Measurements from ENCODE around the gene CPE. TPM values are rescaled to one million over a fixed set of nuclear protein-coding genes. Genes with fewer than 3 reads are reported as not detected.

Gene CPE
- total RNA-seq, 1 donor from 2014 or later: 147 TPM

DNA sequence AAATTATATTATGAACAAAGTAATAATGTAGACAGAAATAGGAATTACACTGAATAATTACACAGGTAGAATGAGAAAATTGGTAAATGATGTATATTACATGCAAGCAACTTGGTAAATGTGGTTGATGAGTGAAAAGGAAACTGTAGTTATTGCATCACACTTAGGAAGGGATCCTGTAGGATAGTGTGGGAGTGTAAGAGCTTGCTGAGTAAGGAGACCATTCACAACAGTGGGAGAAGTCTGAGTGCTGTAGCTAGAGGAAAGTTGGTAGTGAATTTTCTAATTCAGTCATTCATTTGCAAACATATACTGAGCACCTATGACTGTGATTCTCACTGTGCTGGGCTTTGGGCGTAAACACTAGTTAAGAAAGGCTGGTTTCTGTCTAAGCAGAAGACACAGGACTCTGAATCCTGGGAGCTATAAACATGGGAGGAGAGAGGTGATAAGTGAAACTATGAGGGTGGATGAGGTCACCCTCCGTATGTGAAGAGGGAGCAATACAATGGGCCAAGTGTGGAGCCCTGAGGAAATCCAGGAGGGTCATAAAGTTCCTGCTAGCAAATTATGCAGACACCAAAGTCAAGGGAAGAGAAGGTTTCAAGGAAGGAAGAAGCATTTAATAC, 14.2 kb upstream of the CPE start:
- no peak for DNase-seq

DNA sequence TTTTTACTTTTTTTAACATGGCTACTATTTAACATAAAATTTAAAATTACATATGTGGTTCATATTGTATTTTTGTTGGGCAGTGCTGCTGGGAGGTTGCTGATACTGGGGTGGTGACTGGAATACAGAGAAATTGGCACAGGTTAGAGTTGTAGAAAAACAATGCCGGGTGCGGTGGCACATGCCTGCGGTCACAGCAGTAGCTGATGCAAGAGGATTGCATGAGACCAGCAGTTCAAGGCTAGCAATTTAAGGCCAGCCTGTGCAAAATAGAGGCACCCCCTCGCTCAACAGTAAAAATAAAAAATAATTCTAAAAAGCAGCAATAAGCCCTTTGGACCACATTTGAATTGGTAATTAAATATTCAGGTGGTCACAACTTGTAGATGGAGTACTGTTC, 11.8 kb upstream of the CPE start:
- DNase-seq: no peak

DNA sequence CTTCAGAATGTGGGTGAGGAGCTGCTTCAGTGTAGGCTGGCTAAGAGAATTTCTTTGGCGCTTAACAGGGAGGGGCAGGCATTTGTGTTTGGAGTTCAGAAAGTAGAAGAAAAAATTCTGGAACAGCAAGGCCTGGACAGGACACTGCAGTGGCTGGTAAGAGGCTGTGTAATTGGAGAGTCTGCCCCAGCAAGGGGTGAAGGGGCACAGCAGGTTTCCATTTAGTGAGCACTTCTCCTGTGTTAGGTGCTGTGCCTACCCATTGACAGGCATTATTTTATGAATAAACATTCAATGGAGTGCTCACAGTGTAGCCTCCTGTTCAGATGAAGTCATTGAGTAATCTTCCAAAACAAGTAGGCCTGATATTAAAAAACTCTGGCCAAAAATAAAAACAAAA, 10.7 kb upstream of the CPE start:
- no peak for DNase-seq

DNA sequence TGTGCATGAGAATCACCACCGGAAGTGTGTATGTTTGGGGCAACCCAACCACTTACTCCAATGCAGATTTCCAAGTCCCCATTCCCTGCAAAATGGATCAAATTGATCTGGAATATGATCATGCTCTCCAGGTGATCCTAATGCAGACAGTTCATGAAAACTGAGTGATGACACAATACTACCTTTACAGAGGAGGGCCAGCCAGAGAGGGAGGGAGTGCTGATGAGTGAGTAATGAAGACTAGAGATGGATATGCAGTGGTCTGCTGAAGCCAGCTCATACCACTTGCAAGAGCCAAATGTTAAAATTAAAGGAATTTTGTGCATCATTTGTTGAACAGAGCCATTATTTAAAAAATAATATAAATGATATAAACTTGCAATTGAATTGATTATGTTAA, 10.2 kb upstream of the CPE start:
- DNase-seq: no peak

DNA sequence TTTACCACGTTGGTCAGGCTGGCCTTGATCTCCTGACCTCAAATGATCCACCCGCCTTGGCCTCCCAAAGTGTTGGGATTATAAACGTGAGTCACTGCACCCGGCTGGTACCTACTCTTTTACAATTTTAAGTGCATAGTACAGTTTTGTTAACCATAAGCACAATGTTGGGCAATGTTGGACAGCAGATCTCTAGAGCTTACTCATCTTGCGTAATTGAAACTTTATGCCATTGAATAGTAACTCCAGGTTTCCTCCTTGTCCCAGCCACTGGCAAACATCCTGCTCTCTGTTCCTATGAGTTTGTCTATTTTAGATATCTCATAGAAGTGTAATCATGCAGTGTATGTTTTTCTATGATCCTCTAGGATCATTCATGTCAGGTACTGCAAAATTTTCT, 9.3 kb upstream of the CPE start:
- DNase-seq: no peak

DNA sequence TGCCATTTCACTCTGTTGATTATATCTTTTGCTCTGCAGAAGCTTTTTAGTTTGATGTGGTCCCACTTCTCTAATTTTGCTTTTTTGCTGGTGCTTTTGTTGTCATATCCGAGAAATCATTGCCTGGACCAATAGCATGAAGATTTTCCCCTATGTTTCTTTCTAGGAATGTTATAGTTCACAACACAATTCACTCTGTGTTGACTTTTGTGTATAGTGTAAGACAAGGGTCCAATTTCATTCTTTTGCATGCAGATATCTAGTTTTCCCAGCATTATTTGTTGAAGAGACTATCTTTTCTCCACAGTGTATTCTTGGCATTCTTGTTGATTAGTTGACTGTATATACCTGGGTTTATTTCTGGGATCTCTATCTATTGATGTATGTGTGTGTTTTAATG, 8.3 kb upstream of the CPE start:
- no peak for DNase-seq

DNA sequence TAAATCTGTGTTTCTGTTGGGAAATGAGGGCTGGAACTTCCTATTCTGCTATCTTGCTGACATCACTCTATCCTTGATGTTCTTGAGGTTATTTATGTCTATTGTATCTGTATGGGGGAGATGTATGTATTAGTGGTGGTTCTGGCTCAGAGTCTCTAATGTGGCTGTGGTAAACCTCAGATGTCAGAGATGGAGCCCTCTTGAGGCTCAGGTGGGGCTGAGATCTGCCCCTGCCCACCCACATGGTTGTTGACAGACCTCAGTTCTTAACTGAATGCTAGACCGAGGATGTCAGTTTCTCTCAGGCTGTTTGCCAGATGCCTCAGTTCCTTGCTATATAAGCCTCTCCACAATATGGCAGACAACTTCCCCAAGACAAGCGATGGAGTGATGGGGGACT, 3.3 kb upstream of the CPE start:
- no peak for DNase-seq

DNA sequence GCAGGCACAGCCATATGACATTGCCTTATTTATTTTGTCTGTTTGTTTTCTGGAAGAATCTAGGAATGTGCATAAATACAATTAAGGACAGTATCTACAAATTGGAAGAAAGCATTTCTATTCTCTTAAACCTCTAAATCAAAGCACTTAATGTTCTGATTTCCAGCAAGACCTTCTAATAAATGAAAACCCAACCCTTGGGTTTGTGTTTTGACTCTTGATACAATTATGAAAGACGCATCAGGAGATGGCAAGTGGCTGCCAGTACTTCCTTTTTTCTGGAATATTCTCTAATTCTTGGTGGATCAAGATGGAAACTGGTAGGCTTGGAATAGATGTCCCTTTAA, 437 bp upstream of the CPE start:
- DNase-seq: no peak

DNA sequence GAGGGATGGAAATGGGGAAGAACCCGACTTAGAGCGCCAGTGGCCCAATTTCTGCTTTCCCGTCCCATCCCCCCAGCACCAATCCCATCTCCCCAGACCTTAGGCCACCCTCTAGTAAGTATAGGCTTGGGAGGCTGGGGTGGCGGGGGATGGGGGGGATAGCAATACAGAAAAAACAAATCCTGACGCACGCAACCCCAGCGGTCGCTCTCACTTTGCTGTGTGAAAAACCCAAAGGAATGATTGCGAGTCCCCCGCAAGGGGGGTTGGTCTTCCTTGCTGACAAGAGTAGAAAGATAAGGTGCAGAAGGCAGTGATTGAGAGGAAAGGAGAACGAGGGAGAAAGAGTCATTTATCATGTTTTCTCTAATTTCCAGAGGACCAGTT, 863 bp downstream of the CPE start:
- DNase-seq: peak; percentile 41

DNA sequence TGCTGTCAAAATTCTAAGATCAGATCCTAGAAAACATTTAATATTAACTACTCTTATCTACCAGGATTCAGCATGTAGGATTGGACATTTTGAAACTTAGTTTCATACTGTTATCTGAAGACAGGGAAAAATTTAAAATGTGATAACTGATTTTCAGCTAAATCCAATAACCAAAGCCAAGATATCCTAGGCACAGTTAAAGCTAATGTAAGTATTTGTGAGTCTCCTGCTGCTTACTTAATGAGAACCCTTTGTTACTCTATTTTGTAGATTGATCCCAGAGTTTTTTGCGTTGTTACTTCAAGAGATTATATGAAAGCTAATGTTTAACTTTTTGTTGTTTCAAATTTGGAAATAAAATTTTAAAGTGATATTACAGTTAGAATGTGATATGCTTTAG, 2.0 kb downstream of the CPE start:
- DNase-seq: no peak

DNA sequence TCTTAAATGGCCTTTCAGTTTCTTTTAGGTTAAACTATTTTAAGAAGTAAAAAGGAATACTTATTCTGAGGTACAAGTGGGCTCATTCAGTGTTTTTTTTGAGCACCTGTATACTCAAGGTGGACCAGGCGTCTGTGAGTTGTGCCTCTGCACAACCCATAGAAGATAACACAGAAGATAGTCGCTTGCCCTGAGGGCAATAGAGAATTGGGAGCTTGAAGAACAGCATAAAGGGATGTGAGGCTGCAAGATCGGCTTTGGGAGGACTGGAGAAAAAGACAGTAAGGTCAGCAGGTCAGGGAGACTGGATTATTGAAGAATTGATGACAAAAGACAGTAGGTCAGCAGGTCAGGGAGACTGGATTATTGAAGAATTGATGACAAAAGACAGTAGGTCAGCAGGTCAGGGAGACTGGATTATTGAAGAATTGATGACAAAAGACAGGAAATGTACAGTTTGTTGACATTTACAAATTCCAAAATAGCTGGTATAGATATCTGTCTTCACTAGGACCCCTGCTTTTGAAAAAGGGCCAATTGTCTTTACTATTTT, 3.1 kb downstream of the CPE start:
- DNase-seq: no peak

DNA sequence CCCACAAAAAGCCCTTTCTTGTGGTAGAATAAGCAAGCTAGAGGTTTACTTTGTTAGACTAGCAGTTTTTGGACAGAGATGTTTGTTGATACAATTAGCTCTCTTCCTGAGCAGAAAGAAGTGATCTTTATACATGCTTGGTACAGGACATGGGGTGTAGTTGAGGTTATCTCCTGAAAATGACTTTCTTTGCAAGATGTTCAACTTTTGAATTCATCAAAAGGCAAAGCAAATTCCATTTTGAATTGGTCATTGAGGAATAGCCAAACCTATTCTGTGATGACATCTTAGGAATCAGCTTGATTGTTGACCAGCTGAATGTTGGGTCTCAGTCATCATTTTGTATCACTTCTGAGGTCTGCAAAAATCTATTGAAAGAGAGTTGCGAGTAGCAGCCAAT, 3.8 kb downstream of the CPE start:
- no peak for DNase-seq

DNA sequence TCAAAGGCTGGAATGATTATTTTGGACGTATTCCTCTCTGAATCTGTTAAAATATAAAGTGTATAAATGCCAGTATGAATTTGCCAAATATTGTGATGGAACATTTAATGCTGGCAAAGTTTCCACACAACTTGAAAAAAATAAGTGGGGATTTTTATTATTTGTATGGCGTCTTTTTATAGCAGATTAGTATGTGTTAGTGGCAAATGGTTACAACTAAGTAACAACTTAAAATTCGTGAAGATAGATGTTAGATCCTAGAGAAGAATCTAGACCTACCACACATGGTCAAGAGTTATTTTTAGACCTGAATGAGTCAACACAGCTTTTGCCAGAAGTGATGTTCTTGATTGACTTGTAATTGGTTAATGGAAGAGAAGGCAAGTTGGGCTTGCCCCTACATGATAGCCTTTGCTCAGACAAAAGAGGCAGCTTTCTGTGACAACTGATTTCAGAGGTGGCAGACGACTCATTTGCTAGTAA, 4.8 kb downstream of the CPE start:
- no peak for DNase-seq

DNA sequence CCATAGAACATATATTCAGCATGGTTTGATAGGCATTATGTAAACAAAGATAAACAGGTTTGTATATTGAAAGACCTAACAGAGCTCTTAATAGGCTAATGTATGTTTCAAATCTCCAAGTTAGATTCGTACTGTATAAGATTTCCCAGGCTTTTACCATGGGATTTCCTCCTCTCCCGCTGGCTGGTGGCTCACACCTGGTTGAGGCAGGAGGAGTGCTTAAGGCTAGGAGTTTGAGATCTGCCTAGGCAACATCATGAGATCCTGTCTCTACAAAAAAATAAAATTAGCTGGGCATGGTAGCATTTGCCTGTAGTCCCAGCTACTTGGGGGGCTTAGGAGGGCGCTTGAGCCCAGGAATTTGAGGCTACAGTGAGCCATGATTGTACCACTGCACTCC, 5.4 kb downstream of the CPE start:
- DNase-seq: no peak

DNA sequence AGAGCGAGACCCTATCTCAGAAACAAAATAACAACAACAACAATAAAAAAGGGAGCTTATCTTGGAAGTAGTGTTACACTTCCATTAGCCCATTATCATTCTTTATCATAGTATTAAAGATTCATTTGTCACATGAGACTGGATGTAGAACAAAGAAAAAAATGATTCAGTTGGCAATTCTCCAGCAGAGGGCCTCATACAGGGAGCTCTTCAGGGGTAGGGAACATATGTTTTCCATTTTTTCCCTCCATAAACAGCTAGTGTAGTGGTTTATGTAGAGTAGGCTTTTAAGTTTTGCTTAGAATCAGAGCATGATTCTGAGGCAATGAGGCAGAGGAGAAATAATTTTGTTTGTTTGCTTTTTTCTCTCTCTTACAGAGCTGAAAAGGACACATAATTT, 5.8 kb downstream of the CPE start:
- peak; percentile 68 for DNase-seq

DNA sequence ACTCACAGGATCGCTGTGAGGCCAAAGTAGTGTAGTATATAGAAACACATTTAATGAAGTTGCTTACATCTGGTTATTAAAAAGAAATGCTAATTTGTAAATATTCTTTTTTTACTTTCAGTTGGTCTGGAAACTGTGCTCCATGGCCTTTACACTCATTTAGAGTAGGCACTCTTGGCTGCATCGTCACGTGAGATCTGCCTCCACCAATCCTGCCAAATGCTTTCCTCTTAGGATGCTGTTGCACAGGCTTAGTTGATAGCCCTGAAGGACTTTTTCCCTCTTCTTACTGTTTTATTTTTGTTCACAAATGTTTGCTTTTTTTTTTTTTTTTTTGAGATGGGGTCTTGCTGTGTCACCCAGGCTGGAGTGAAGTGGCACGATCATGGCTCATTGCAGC, 6.3 kb downstream of the CPE start:
- DNase-seq: no peak

DNA sequence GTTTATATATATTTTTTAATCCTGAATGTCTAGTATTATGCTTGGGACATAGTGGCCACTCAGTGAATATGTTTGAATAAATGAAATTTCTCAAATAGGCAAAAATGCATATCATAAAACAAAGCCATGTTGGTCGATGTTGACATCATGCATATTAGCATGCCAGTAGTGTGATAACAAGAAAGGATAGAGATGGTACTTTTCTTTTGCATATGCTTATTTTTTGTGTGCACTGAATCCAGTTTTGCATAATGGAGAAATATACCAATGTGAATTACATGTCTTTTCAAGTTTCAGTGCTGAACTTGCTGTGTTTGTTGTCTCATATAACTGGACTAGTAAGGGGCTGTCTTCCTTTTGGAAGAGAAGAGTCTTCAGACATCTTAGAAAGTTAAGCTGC, 7.5 kb downstream of the CPE start:
- DNase-seq: no peak

DNA sequence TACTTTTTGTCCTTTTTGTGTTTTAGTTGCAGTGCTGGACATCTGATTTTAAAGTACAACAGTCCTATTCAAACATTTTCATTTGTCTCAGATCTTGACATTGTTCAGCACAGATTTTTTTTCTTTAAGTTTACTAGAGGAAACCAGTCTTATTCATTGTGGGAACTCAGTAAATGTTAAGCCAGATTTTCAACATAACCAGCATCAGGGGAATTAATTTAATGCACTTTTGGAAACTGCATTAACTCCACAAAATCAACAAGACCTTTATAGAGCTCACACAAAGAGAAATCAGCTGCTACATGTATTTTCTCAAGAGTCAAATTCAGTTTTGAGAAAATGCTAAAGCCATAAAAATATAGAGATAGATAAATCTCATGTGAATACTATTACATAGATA, 9.9 kb downstream of the CPE start:
- peak; percentile 62 for DNase-seq

DNA sequence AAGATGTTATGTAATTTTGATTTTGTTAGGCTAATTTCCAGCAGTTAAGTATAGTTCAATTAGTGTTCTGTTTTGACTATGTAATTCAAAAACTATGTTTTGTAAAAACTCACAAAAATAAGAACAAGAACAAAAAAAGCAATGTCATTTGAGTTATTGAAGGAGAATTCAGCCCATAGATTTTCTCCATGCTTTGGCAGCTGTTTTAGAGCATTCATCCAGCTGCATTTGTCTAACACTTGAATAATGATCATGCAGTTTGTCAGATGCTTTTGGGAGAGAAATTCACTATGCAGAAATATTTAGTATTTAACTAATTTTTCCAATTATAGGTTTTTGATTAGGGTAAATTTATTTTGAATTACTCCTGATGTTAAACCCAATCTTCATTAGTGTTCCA, 14.2 kb downstream of the CPE start:
- DNase-seq: no peak

DNA sequence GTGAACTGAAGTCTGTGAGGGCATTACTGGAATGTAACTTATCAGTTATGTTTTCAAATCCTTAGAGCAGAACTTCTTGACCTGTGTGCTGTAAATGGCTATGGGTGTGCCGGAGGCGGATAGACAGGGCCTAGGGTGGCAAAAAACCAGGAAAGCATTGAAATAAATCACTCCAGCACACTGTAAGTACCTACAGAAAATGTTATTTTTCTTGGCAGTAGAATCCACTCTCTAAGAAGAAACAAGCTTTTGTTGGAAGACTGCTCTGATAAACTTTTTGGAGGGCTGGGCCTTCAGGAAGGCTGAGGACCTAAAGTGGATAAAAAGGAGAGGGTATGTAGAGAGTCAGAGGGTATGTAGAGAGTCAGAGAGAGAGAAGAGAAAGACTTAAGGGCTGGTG, 14.9 kb downstream of the CPE start:
- no peak for DNase-seq

DNA sequence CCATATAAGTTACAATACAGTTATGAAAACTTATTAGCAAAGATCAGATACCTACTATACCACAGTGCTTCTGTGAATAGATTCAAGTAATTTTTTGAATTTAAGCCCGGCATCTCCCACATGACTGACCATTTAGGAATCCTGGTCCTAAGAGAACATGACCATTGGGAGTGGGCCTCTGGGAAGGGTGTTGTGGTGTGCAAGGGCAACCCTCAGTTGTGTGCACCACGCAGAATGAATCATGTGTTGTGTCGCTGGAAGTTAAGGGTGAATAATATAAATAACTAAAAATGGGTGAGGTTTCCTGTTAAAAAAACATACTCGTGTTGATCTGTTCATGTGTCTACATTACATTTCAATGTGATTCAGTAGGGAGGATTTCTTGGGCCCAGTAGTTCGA, 15.5 kb downstream of the CPE start:
- no peak for DNase-seq

DNA sequence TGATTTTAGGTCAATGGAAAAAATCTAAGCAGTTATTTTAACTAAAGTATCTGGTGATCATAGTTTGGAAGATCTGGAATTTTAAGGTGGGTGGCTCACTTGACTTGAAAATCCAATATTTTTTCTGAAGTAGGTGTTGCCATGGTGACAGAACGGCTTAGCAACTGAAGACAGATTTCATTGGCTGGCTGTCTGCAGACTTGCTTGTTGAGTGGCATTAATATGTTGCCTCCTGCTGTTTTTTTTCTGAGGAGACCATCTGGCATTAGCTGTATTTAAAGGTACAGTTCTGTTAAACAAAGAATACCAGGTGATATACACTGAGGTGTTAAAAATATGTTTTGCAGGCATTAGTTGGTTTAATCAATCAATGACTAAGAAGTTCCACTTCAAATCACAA, 19.8 kb downstream of the CPE start:
- peak; percentile 59 for DNase-seq

DNA sequence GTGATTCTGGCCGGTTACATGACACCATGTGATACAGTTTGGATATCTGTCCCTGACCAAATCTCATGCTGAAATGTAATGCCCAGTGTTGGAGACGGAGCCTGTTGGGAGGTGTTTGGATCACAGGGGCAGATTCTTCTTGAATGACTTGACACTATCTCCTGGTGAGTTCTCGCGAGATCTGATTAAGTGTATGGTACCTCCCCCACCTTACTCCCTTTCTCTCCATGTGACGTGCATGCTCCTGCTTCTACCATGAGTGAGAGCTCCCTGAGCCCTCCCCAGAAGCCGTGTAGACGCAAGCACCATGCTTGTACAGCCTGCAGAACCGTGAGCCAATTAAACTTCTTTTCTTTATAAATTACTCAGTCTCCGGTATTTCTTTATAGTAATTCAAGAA, 23.6 kb downstream of the CPE start:
- no peak for DNase-seq

DNA sequence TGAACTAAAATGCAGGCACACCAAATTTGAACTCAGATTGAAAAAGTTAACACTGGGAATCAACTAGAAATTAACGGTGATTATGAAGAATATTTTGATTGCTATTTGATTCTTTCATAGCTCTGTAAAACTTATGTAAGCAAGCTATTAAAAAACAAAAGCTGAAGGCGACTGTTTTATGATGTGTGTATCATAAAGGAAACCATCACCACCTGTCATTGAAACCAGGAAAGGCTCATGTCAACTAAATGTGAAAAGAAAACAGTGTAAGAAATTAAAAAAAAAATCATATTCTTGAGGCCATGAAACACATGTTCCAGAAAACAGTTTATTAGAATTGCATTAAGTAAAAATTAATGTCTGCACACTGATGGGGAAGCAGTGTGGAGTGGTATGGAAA, 24.2 kb downstream of the CPE start:
- no peak for DNase-seq

DNA sequence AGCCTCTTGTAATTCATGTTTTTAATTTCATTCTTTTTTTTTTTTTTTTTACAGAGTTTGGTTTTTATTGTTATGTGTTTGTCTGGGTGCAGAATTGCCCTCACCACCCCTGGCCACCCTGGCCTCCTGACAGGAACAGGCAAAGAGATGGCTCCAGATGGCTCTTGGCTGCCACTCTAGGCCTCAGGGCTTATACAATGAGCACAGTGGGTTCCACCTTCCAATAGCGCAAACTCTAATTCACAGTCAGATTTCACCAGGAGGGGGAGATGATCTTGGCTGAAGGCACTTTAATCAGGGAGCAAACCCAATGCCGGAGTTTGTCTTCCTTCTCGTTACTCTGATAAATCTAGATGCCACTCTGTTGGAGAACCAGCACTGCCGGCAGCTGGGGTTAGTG, 24.8 kb downstream of the CPE start:
- no peak for DNase-seq

Measured in tongue (tissue), 2 donors.